ENCODE data around the gene RBCK1.

- TF ChIP-seq EP300 (IDR thresholded peaks at IDR 0.05) (no peak), POLR2A (IDR thresholded peaks at IDR 0.05) (no peak), CTCF (IDR thresholded peaks at IDR 0.05) (no peak), POLR2AphosphoS5 (IDR thresholded peaks at IDR 0.05) (peak in 1 of 3 donors; percentile 11)
These were observed 756 bp upstream of the RBCK1 start for GRCh38 chr20:407133-407952.
